Cortex of kidney (tissue), 1 donor: Measurements from ENCODE around the gene MIA3.
"Not testable (repeated sequence)": the region's sequence is repeated elsewhere in the genome, so short reads cannot be mapped to it uniquely, and the experiment has no call there.

Experiments used
- DNase-seq: peaks from one replicate; lab custom pipeline; 2025; lab: John Stamatoyannopoulos, UW

MIA3 gene

DNA sequence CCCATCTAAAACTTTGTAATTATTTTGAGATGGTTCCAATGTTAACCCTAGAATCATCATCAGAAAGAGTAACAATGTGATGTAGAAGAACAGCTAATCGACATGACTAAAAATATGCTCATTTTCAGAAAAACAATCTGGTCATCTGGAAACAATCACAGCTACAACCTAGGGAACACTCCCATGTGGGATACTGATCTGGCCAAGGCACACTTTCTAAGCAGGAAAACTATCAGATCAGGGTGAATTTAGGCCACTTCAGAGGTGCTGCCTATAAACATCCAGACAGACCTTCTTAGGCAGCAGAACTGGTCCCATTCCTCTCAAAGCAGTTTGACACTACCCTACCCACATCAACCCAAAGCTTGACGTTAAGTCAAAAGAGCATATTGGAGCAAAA is 51.2 kb downstream of the MIA3 start:
- DNase-seq = not testable (repeated sequence)

DNA sequence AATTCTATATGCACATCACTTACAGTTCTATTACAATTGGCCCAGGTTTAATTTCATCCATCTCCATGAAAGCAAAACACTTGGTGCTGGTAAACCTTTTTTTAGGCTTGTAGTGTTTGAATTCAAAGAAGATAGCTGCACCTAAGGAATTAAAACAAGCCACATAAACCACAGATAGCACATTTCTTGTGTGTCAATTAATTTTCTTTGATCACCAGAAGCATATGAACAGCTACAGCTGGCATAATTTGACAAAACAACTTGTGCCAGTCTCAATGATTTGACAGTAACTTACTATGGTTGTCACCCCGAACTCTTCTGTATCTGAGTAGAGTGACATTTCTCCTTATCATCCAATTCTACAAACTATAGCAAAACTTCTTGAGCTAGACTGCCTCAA is 52.2 kb downstream of the MIA3 start:
- no peak for DNase-seq

GRCh38 chr1:222680080-222680479 is 62.2 kb downstream of the MIA3 start:
- no peak for DNase-seq

GRCh38 chr1:222691016-222691415 is 73.1 kb downstream of the MIA3 start:
- no peak for DNase-seq

DNA sequence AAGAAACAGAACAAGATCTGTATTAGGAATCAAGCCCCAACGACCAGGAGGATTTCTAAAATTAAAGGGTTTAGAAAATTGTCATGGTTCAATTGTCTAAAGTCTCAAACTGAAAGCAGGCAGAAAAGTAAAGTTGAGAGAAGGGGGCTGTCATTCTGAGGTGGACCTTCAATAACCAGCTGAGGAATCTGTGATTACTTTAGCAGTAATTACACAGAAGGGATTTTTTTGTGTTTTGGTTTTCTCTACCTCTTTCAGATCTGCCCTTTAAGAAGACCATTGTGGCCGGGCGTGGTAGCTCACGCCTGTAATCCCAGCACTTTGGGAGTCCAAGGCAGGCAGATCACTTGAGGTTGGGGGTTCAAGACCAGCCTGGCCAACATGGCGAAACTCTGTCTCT is 77.0 kb downstream of the MIA3 start:
- no peak for DNase-seq

- no peak for DNase-seq
Observed at GRCh38 chr1:222696741-222697140, 78.8 kb downstream of the MIA3 start.

DNA sequence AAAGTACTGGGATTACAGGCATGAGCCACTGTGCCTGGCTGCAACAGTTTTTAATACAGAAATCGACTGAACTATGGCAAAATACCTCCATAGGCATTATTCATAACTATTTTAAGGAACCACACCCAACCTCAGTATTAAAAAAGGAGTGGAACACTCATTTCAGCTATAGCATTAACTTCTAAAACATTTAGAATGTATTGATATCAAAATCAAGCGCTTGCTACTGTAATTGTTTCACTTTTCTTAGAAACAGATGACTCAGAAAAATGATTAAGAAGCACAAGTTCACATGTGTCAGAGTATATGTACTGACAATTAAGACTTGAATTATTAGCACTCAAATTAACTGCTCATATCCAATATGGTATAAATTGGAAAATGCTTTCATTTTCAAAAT is 79.3 kb downstream of the MIA3 start:
- DNase-seq = no peak

- DNase-seq = no peak
Observed at GRCh38 chr1:222697826-222698225, 79.9 kb downstream of the MIA3 start.

DNA sequence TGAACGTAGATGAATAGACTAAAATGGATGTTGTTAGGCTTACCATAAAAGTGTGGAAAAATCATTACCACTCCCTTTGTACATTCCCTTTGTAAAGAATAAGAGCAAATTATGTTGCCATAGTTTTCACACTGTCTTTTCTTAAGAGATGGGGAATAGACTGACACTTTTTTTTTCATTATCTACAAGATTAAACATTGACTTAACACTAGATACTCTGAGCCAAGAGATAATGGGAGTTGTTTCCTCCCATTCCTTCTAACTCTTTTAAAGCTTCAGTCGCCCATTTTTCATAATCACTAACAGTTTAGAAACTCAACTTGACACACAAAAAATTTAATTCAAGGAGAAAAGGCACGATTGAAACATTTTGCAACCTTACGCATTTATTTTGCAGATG is 84.3 kb downstream of the MIA3 start:
- no peak for DNase-seq

DNA sequence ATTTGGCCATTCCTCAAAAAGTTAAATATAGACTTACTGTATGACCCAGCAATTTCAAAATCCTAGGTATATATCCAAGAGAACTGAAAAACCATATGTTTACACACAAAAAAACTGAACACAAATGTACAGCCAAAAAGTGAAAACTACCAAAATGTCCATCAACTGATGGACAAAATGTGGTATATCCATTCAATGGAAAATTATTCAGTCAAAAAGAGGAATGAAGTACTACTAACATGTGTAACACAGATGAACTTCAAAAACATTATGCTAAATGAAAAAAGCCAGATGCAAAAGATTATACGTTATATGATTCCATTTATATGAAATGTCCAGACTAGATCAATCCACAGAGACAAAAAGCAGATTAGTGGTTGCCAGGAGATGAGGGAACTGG is 86.4 kb downstream of the MIA3 start:
- no peak for DNase-seq

DNA sequence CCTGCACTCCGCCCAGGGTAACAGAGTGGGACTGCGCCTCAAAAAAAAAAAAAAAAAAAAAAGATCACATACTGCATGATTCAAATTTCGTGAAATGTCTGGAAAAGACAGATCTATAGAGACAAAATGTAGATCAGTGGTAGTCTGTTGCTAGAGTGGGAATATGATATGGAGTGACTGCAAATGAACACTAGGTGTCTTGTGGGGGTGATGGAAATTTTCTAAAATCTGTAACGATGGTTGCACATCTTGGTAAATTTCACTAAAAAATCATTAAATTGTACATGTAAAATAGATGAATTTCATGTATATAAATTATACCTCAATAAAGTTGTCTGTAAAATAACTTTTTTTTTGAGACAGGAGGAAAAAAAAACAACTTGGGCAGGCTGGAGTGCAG is 88.9 kb downstream of the MIA3 start:
- DNase-seq = no peak

DNA sequence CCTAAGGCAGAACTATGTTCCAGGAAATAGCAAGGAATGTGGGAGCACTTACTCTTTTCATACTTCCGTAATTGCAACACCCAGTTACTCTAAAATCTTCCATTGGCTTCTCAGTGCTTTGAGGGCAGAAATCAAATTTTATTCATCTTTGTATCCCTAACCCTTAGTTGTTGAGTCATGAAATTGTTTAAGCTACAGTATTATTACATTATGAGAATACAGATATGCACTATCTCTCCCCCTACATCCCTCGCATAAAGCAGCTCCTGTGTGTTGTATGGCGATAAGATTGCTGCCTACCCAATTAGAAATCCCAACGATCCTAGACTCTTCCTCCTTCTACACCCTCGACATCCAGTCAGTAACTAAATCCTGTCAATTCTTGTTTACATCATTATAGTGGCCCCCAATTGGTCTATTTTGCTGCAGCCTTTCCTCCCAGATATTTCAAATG is 91.8 kb downstream of the MIA3 start:
- no peak for DNase-seq

DNA sequence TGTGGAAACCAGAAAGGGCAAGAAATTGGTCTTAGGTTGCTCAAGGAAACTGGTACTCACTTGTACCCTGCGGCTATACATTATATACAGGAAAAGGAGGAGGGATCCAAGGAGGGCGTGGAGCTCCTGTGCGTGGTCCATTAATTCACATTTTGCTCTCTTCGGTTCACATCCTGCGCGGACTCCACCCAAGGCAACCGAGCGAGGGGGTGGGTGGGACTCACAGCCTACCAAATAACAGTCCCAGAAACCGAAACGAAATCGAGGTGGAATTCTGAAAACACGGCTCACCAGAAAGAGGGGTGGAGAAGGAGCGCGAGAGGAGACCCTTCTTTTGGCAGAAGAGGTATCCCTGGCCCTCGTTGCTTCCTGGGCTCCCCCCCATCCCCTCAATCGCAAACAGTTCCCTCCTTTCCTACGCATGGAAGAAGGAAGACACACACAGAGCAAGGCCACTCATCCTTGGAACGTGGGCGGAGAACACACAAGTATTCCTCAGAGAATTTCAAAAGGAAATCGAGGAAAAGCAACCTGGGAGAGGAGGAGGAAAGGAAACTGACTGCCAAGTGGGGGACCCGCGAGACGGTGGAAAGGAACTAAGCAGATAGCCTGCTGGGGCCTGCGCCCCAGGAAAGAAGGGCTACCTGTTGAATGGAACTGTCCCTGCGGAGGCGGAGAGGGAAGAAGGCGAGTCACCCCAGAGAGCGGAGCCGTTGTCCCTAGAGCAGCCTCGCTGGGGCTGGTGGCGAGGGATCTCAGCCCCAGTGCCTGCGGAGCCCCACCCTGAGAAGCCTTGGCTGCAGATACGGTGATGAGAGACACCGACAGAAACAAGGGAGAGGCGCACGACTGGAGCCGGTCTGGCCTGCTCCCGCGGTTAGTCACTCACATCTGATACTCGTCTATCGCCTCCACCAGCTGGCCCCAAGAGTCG is 93.7 kb downstream of the MIA3 start:
- no peak for DNase-seq

DNA sequence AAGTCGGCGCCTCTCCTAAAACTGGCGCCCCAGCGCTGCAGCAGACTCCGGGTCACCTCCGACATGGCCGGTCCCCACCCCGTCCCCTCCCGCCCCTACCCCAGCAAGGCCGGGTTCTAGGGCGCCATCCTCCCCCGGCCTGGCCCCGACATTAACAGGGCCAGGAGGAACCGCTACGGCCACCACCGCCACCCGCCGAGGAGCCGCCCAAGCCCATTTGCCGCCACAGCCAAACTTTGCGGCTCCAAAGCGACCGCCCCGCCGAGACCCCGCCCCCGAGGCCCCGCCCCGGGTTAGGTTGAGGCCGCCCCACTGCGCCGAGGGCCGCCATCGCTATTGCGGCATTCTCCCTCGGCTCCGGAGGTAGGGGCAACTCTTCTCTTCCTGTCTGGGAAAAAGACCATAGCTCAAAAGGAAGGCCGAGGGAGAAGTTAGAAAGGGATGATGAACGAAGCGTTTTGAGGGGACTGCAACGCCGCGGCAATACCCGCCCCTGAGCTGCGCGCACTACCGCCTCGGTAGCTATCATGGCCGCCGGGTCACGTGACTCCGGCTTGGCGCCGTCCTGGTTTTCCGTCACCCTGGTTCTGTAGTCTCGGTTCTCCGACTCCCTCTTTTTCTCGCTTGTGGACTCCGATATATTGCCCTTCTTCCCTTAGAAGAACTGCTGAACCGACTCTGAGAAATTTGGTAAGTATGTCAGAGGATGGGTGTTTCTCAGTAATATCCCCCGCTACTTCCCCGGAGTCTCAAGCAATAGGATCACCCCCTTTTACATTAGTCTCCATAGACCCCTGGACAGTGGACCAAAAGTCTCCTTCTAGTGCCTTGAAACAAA is 94.6 kb downstream of the MIA3 start, which contains the start of the genes AIDA and BROX:
AIDA (minus strand) TSS at position 239 of the 838 bp plus-strand sequence; CDS start at position 65, 174 bp downstream.
BROX (plus strand) TSS at position 312 of the 838 bp plus-strand sequence. CDS start 3,136 bp downstream, outside the sequence.
- peak; percentile 46 for DNase-seq

DNA sequence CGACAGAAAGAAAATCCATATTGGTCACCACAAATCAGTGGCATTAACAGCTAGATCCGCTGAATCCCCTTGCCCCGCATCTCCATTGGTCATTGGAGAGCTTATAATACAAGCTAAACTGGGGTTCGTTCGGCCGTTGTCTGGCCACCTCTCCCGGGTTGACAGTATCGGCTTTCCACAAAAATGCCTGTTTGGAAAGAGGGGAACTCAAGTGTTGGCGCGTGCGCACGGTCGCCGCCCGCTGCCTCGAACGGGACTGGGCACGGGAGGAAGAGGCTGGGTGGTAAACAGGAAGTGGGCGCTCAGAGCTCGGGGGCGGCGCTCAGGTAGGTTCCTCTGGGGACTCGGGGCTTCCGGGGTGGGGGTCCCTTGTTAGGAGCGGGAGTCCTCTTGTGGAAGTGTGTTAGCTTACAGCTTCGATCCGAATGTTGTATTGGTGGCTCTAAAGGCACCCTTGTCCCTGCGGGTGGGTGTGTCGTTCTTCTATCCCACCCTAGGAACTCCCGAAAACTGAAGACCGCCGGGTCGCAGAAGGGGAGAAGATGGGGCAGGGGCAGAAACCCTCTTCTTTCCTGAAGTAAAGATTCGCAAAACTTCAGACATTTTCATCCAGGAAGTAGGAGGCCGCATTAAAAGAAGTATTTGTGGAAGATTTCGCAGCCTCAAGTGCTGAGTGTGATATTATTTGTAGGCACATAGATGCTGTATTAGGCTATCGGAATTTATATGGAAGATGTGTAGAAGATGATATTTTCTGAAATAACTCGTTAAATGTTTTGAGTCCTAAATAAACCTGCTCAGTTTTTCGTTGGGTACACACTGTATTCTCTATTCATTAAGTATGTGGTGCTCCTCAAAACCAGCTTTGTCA is 95.4 kb downstream of the MIA3 start:
- peak; percentile 33 for DNase-seq

GRCh38 chr1:222716393-222716792 is 98.5 kb downstream of the MIA3 start:
- no peak for DNase-seq
